Hematopoietic multipotent progenitor cell treated with erythropoietin and hydrocortisone succinate and interleukin-3 and kit ligand, for 8 days (in vitro differentiated cells): Measurements from ENCODE around the gene EXOC1.
"Not testable (repeated sequence)": the region's sequence is repeated elsewhere in the genome, so short reads cannot be mapped to it uniquely, and the experiment has no call there.

Experiments
- DNase-seq: peaks from one replicate; pipeline ENCODE4 v3.0.0-alpha.2; 2015

EXOC1 gene

GRCh38 chr4:55912249-55912648, 58.8 kb downstream of the EXOC1 start:
- DNase-seq = no peak

GRCh38 chr4:55920571-55920970, 67.1 kb downstream of the EXOC1 start:
- no peak for DNase-seq

GRCh38 chr4:55921093-55921492, 67.6 kb downstream of the EXOC1 start:
- no peak for DNase-seq

- no peak for DNase-seq
These were observed 71.8 kb downstream of the EXOC1 start for GRCh38 chr4:55925241-55925640.

GRCh38 chr4:55926610-55927009, 73.2 kb downstream of the EXOC1 start:
- no peak for DNase-seq

GRCh38 chr4:55927803-55928437, 74.5 kb downstream of the EXOC1 start:
- no peak for DNase-seq

GRCh38 chr4:55928846-55929245, 75.4 kb downstream of the EXOC1 start:
- DNase-seq = no peak

- no peak for DNase-seq
These were observed 77.6 kb downstream of the EXOC1 start for GRCh38 chr4:55931043-55931442.

- DNase-seq = no peak
These were observed 78.4 kb downstream of the EXOC1 start for GRCh38 chr4:55931833-55932232.

GRCh38 chr4:55932511-55932910, 79.1 kb downstream of the EXOC1 start:
- no peak for DNase-seq

- DNase-seq = no peak
These were observed 80.2 kb downstream of the EXOC1 start for GRCh38 chr4:55933611-55934010.

- DNase-seq = not testable (repeated sequence)
These were observed 82.5 kb downstream of the EXOC1 start for GRCh38 chr4:55935907-55936306.

- no peak for DNase-seq
These were observed 85.0 kb downstream of the EXOC1 start for GRCh38 chr4:55938481-55938880.

- DNase-seq = no peak
These were observed 86.0 kb downstream of the EXOC1 start for GRCh38 chr4:55939421-55939820.

- no peak for DNase-seq
These were observed 88.5 kb downstream of the EXOC1 start for GRCh38 chr4:55941881-55942396.

- peak; percentile 36 for DNase-seq
These were observed 93.9 kb downstream of the EXOC1 start for GRCh38 chr4:55947254-55947882.

GRCh38 chr4:55947912-55948725, 94.7 kb downstream of the EXOC1 start:
- DNase-seq = peak; percentile 56

GRCh38 chr4:55948726-55949481, 95.5 kb downstream of the EXOC1 start, which contains the start of gene CEP135:
CEP135 (plus strand) TSS chr4:55948945; CDS start chr4:55952131, 3,186 bp downstream.
- peak; percentile 94 for DNase-seq

- no peak for DNase-seq
These were observed 96.0 kb downstream of the EXOC1 start for GRCh38 chr4:55949482-55949802.

- DNase-seq = no peak
These were observed 97.9 kb downstream of the EXOC1 start for GRCh38 chr4:55951191-55951922.
